A375 (cell line): ENCODE data around the gene IER5L. TPM values are rescaled to one million over a fixed set of nuclear protein-coding genes. Genes with fewer than 3 reads are reported as not detected.

Experiments used
- total RNA-seq: library from RNA; depleted of rRNA; stranded (reverse); fragments of >200 nt; shearing (Covaris generic); gene quantifications from 2 replicates; pipeline ENCODE4 v1.2.3, GENCODE V29; 2014; rRNA removed

IER5L gene
- 45.8 and 60.8 TPM in 2 replicates for total RNA-seq

DNA sequence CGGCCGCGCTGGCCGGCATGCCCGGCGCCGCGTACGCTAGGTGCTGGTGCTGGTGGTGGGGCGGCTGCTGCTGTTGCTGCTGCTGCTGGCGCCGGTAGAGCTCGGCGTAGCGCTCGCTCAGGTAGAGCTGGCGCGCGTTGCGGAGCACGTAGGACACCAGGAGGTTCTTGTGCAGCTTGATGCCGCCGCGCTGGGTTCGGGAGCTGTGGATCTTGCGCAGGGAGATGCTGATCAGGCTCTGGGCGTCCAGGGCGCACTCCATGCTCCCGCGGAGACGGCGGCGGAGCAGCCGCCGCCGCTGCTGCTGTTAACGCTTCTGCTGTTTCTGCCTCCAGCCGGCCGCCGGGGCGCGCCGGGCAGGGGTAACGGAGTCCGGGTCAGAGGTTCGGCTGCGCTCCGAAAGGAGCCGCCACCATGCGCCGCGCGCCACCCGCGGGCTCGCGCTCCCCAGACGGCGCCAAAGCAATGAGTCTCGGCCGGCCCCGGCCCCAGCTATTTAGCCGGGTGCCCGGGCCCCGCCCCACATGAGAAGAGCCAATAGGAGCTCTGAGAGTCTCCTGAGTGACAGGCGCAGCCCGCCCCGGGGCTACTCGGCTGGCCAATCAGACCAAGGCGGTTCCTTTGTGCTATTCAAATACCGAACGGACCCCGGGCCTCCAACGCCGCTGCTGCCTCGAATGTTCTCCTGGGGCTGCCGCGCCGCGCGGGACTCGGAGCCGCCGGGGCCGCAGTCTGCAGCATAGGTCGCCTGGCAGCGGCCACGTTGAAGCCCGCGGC, at the start of gene IER5L:
IER5L (minus strand) TSS at position 471 of the 777 bp plus-strand sequence; CDS start at position 262, 209 bp downstream.

Other genes with a start within 250 kb of the IER5L start
- gene DOLK, start 230.7 kb downstream of the IER5L start, total RNA-seq: 15.7 and 19.6 TPM in 2 replicates
- gene NUP188, start 230.6 kb downstream of the IER5L start, total RNA-seq: 56.5 and 64.3 TPM in 2 replicates
- gene SH3GLB2, start 149.9 kb downstream of the IER5L start, total RNA-seq: 53.9 and 63.8 TPM in 2 replicates
- 23.6 and 30.1 TPM in 2 replicates for gene MIGA2, start 141.6 kb downstream of the IER5L start, total RNA-seq
- 20.6 and 28.8 TPM in 2 replicates for gene DOLPP1, start 97.2 kb downstream of the IER5L start, total RNA-seq
- 21.2 and 31.1 TPM in 2 replicates for gene CRAT, start 67.5 kb downstream of the IER5L start, total RNA-seq
- 151 and 163 TPM in 2 replicates for gene PTPA, start 66.8 kb downstream of the IER5L start, total RNA-seq